Hepatic stellate cell (primary cell): ENCODE measurements around the gene CHDH.
A peak's percentile ranks its signal among the peaks of the same experiment; 100 is the strongest.

Experiments used
- DNase-seq: peaks from one replicate; pipeline ENCODE4 v3.0.0; 2011; ENCODE audit warnings: low spot score

The CHDH gene

GRCh38 chr3:53789459-53789858 is 56.8 kb downstream of the CHDH start:
- no peak for DNase-seq

DNA sequence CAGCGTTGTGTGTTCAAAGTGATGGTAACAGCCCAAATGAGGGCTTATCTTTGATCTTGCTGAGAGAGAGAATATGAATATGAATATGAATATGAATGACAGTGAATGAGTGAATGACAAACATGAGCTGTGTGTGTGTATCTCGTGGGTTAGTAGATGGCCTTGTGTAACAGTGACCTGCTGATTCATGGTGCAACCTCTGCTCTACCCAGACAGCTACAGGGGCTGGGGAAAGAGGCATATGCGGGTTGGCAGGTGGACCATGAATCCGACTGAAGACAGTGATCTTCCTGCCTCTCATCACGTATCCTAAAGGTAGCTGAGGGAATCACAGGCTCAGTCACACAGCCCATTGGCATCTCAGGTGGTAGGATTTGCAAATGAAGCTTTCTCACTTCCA is 58.2 kb downstream of the CHDH start:
- no peak for DNase-seq

GRCh38 chr3:53787016-53787415 is 59.2 kb downstream of the CHDH start:
- no peak for DNase-seq

- DNase-seq: no peak
These were observed 65.4 kb downstream of the CHDH start for GRCh38 chr3:53780806-53781205.

- DNase-seq: no peak
These were observed 66.0 kb downstream of the CHDH start for GRCh38 chr3:53780171-53780570.

GRCh38 chr3:53778153-53778552 is 68.1 kb downstream of the CHDH start:
- no peak for DNase-seq

GRCh38 chr3:53777468-53777867 is 68.8 kb downstream of the CHDH start:
- DNase-seq: no peak

GRCh38 chr3:53776494-53777101 is 69.6 kb downstream of the CHDH start:
- DNase-seq: no peak

DNA sequence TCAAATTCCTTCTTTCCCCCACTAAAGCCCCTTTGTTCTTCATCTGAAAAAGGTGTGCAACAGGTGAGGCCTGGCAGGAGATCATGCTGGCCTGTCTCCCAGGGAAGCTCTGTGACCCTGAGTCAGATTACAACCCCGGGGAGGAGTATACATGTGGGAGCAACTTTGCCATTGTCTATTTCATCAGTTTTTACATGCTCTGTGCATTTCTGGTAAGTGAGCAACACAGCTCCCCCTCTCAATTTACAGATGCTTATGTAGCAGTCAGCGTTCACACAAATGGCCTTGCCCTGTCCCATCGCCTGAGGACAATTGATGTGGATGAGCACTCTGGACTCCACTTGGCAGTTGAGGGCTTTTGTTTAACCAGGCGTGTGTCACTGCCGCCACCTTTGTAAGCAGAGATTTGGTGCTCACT is 70.4 kb downstream of the CHDH start:
- no peak for DNase-seq

GRCh38 chr3:53775018-53775417 is 71.2 kb downstream of the CHDH start:
- DNase-seq: no peak

GRCh38 chr3:53774414-53774813 is 71.8 kb downstream of the CHDH start:
- DNase-seq: no peak

DNA sequence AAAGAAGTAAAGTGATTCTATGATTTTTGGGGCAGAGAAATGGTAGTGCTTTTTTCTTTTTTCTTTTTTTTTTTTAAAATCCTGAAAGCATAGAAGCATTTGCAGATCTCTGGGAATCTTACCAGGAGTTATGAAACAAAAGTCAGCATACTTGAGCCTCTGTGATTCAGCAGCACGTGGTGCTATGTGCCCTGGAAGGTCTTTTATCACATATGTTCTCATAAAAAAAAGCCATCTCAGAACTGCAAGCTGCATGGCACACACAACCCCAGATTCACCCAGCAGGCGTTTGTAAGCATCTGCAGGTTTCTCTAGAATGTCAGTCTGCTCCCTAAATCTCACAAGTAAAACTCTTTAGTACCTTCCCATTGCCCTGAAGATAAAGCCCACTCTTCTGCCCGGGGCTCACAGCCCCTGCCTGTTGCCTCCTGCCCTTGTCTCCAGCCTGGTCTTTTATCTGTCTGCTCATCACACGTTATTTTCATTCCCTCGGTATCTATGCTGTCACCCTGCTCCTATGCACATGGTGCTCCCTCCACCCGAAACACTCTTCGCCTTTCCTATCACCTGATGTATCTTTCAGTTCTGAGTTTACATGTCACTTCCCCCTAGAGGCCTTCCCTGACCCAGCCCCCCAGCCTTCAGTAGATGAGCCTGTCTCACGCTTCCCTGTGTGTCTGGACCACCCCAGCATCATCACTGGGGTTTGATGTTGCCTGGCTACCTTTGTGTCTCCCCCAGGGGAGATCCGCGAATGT is 72.4 kb downstream of the CHDH start:
- peak; percentile 57 for DNase-seq

- DNase-seq: peak; percentile 26
These were observed 73.2 kb downstream of the CHDH start for GRCh38 chr3:53773021-53773436.

DNA sequence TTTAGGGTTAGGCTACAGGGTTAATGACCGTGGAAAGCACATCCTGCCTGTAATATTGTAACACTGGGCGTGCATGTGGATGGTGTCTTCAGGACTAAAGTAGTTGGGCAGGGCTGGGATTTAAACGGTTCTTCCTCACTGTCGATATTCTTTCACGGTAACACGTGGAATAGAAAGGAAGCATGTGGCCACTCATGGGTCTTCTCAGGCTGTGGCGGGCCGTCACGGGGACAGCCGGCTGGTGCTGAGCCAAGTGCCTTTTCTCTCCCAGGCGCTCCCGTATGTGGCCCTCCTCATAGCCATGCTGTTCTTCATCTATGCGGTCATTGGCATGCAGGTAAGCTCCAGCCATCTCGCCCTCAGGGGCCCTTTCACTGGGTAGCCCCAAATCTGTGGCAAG is 73.7 kb downstream of the CHDH start:
- DNase-seq: no peak

DNA sequence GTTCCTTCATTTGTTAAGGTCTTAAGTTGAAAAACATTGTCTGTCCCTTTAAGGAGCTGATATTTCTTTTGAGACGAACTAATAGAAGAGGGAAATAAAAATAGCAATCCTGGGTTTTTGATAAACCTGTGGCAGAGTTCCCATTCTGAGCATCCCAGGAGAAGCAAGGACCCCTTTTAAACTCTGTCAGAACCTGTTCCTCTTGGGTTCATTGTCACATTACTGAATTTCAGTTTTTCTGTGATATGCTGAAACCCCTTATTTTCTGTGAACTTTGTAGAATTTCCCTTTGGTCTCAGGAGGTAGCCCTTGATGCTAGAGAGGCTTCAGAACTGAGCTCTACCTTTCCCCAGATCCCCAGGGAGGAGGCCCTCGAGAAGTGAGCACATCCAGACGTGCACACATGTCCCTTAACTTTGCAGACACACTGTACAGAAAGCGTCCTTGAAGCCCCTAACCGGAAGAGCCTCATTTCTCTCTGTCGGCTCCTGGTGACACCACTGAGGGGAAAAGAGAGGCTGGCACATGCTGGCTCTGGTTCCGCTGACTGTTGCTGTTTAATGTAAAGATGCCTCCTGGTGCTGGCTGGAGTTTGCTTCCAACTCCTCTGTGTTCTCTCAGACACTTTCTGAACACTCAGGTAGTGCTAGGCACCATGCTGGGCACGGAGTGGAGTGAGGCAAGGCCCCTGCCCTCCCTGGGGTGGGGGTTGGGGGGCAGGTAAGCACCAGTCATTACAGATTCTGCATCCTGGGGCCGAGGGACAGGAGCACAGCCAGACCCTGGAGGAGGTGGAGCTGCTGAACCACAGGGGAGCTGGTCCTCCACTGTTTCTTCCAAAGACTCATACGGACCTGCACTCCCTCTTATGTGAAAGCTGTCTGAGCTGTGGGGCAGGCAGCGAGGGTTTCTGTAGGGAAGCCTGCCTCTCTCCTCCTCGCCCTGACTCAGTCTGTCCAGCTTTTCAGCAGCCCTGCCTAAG is 77.5 kb downstream of the CHDH start:
- DNase-seq: no peak

DNA sequence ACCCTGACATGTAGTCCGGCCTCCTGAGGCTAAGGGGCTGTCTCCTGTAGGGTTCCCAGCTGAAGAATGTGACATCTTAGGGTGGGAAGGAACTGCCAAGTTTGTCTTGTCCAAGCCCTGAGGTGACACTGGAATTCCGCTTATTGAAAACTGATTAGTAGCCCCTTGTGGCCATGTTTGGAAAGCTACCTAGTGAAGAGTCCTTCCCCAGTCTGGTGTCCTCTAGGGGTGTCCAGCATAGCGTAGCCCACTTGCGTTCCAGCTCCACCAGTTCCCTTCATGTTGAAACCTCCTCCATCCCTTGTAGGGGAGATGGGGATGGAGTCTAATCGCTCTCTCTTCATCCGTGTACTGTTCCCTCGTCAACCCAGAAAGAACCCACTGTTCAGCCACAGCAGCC is 79.5 kb downstream of the CHDH start:
- no peak for DNase-seq

DNA sequence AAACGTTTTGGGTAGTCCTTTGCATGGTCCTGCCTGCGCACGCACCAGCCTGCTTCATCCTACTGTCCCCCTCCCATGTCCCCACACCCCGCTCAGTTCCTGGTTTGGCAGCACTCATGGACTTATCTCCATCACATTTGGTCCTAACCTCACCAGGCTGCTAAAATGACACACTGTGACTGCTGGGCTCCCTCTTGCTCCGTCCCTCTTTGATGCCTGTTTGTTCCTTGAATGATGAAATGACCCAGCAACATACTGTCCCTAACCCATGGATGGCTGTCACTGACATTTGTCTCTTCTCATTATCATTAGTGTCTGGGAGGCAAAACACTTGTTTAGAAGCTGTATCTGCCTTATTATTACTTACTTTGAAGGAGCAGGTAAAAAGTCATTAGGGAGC is 80.5 kb downstream of the CHDH start:
- no peak for DNase-seq

DNA sequence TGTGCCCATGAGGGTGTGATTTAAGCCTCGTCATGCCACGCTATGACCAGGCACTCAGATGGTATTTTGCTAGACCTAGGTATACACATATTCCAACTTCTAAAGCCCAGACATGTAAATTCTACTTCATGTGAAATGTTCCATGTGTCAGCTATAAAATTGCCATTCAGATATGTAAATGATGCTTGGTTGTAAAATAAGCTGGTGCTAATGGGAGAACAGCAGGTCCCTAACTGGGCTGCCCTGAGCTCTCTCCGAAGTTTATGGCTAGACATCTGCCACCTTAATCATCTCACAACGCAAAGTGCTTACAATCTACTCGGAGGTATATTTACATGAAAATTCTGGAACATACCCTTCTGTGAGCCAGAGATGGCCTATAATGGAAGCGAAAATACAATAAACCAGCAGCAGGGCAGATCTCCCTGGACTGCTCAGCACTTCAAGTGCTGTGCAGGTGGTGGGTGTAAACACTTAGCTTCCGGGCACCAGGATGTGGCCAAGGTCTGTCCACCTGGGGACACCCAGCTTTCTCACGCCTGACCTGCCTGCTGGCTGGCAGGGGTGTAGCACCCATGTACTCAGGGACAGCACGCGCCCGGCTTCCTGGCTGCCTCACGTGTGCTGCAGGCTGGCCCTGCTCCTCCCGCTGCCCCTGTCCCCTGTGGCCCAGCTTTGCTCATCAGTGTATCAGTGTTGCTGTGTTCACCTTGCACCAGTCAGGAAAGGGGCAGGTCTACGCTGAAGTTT is 82.0 kb downstream of the CHDH start:
- DNase-seq: no peak

- no peak for DNase-seq
These were observed 82.9 kb downstream of the CHDH start for GRCh38 chr3:53763353-53763752.
